Tibial artery (tissue), 4 donors: Measurements from ENCODE around the gene EXOG.

Experiments used
- DNase-seq, 2 donors: peaks; one replicate each; pipeline ENCODE4 v3.0.0-alpha.2; 2019
- H3K27ac ChIP-seq, 2 donors: fragments of 200-600 bp; sonication (generic) in 1 of 2; 1 replicate in 1 of 2; 2 replicates in 1 of 2; pipeline ENCODE4 v1.5.1; 2018 to 2019; ENCODE audit warnings: mild to moderate bottlenecking in 1 of 2
- H3K27me3 ChIP-seq, 2 donors: fragments of 200-600 bp; sonication (generic) in 1 of 2; one replicate each; pipeline versions ENCODE4 v1.5.1 to v1.6.0; 2016 to 2019
- H3K36me3 ChIP-seq, 3 donors: fragments of 200-600 bp; sonication (generic) in 2 of 3; one replicate each; pipeline ENCODE4 v1.5.1; 2016 to 2019; ENCODE audit warnings: mild to moderate bottlenecking in 2 of 3
- H3K4me1 ChIP-seq, 4 donors: fragments of 200-600 bp; sonication (generic) in 2 of 4; 1 replicate in 3 of 4; 2 replicates in 1 of 4; pipeline ENCODE4 v1.5.1; 2016 to 2019
- H3K4me3 ChIP-seq, 2 donors: fragments of 200-600 bp; sonication (generic) in 1 of 2; 1 replicate in 1 of 2; 2 replicates in 1 of 2; pipeline ENCODE4 v1.5.1; 2018 to 2019; ENCODE audit warnings: mild to moderate bottlenecking in 2 of 2
- H3K9me3 ChIP-seq, 3 donors: fragments of 200-600 bp; sonication (generic) in 1 of 3; one replicate each; pipeline ENCODE4 v1.5.1; 2016 to 2019
- CTCF ChIP-seq, 2 experiments: fragments of 200-600 bp in 1 of 2; fragments of 450-650 bp in 1 of 2; IDR thresholded peaks; one replicate each; pipeline ENCODE4 v1.5.1; 2017 to 2019; ENCODE audit warnings: antibody characterized with exemption in 2 of 2, mild to moderate bottlenecking in 1 of 2, moderate library complexity in 1 of 2
- intact Hi-C: fragments of 100-400 bp; cut with DNase I; formaldehyde crosslinking; loops from one replicate; pipeline ENCODE4 v1.15.0; 2023; ENCODE audit warnings: low total_unique reads

EXOG gene

DNA sequence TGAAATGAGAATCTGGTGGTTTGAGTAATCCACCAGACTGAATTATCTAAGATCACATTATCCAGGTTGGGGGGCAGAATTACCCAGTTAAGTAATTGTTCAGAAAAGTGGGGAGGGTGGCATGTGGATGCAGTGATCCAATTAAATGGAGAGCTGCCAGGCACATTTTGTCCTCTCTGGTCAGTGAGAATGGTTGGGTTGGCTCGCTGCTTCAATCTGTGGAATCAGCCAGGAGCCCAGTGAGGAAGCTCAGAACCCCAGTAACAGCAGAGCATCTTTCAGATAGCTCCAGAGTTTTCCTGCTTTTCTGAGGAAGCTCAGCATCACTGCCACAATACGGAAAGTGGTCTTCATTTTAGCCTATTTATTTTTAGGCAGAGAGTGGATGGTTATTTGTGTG, 6.4 kb upstream of the EXOG start:
- intact Hi-C loops, result no loop called here
- DNase-seq, result no peak
- Histone ChIP-seq H3K27me3 (no peaks in the 10 kb centered on the region), H3K9me3 (no peaks in the 10 kb centered on the region), H3K4me1 (no peaks in the 10 kb centered on the region), H3K36me3 (peaks cover 0 to 22% (median 4%) of the 10 kb centered on the region in 3 donors), H3K27ac (no peak overlapping the region), H3K4me3 (no peak overlapping the region)
- TF ChIP-seq CTCF (IDR thresholded peaks at IDR 0.05), result no peak

- H3K4me1 ChIP-seq, result no peaks in the 10 kb centered on the region
- no peak overlapping the region for H3K27ac ChIP-seq
- no peak for TF ChIP-seq CTCF (IDR thresholded peaks at IDR 0.05)
- H3K27me3 ChIP-seq, result no peaks in the 10 kb centered on the region
- H3K4me3 ChIP-seq, result no peak overlapping the region
- H3K36me3 ChIP-seq, result peaks cover 0 to 15% (median 0%) of the 10 kb centered on the region in 3 donors
- no peak for DNase-seq
- intact Hi-C loops, result no loop called here
- no peaks in the 10 kb centered on the region for H3K9me3 ChIP-seq
Measured at GRCh38 chr3:38490281-38491030, 5.7 kb upstream of the EXOG start.

DNA sequence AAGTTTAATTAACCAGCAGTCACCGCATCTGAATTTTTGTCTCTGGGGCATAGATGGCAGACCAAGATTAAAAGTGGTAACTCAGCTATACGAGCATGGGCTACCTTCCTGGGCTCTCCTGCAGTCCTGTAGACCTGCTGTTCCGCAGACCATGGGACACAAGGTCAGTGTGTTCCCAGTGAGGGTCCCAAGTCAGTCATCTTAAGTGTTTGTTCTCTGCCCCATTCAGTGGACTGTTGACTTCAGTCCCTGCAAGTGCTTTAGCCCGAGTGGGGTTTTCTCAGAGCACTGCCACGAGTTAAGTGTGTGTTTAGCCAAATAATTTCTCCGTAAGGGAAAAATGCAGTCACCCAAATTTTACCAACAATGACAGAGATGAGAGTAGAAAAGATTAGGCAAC, 4.9 kb upstream of the EXOG start:
- intact Hi-C loops, result no loop called here
- Histone ChIP-seq H3K27ac (no peak overlapping the region), H3K4me1 (no peaks in the 10 kb centered on the region)

DNA sequence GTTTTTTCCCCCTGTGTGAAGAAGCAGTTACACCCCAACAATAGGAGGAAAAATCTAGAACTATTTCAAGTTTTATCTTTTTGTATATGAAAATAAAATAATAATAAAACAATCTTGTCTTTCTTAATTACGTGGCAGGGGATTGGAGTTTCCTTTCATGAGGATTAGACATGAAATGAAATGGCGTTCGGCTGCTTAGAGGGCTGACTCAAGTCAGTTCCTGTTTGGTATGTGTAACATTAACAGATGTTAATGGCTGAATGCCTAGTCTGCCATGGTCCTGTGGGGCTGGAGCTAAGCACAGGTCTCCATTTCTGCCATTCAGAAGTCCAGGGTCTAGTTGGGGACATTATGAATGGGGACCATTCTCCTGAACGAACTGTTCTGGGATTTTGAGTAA, 3.1 kb upstream of the EXOG start:
- DNase-seq, result no peak
- Histone ChIP-seq H3K4me3 (no peak overlapping the region), H3K4me1 (peaks cover 0 to 8% (median 3%) of the 10 kb centered on the region in 4 donors), H3K27ac (no peak overlapping the region), H3K27me3 (no peaks in the 10 kb centered on the region), H3K36me3 (no peaks in the 10 kb centered on the region), H3K9me3 (no peaks in the 10 kb centered on the region)
- intact Hi-C loops, result no loop called here
- no peak for TF ChIP-seq CTCF (IDR thresholded peaks at IDR 0.05)

More for the DNA sequence above, 4.9 kb upstream of the EXOG start:
- H3K36me3 ChIP-seq, result peaks cover 0 to 11% (median 0%) of the 10 kb centered on the region in 3 donors
- H3K4me3 ChIP-seq, result no peak overlapping the region
- no peaks in the 10 kb centered on the region for H3K9me3 ChIP-seq
- no peak for TF ChIP-seq CTCF (IDR thresholded peaks at IDR 0.05)
- DNase-seq, result no peak
- no peaks in the 10 kb centered on the region for H3K27me3 ChIP-seq

GRCh38 chr3:38497031-38497430, 891 bp downstream of the EXOG start:
- intact Hi-C loops, result no loop called here
- Histone ChIP-seq H3K4me1 (peaks cover 0 to 30% (median 3%) of the 10 kb centered on the region in 4 donors), H3K27me3 (no peaks in the 10 kb centered on the region), H3K27ac (peak overlapping the region in 1 of 2 donors; percentile 81), H3K9me3 (no peaks in the 10 kb centered on the region), H3K4me3 (peak overlapping the region; percentile 62 to 69), H3K36me3 (peaks cover 0 to 7% (median 7%) of the 10 kb centered on the region in 3 donors)
- DNase-seq, result no peak
- TF ChIP-seq CTCF (IDR thresholded peaks at IDR 0.05), result no peak
